NCI-H187 (cell line): ENCODE results near the gene SORCS2.

ENCODE experiments used
- DNase-seq, 2 experiments: peaks; one replicate each; lab custom pipeline; 2025; lab: John Stamatoyannopoulos, UW

SORCS2 gene

DNA sequence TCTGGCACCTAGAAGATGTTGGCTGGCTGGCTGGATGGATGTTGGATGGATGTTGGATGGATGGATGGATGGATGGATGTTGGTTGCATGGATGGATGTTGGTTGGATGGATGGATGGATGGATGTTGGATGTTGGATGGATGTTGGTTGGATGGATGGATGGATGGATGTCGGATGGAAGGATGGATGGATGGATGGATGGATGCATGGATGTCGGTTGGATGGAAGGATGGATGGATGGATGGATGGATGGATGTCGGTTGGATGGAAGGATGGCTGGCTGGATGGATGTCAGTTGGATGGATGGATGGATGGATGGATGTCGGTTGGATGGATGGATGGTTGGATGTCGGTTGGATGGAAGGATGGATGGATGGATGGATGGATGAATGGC is 145.7 kb downstream of the SORCS2 start:
- DNase-seq: no peak

DNA sequence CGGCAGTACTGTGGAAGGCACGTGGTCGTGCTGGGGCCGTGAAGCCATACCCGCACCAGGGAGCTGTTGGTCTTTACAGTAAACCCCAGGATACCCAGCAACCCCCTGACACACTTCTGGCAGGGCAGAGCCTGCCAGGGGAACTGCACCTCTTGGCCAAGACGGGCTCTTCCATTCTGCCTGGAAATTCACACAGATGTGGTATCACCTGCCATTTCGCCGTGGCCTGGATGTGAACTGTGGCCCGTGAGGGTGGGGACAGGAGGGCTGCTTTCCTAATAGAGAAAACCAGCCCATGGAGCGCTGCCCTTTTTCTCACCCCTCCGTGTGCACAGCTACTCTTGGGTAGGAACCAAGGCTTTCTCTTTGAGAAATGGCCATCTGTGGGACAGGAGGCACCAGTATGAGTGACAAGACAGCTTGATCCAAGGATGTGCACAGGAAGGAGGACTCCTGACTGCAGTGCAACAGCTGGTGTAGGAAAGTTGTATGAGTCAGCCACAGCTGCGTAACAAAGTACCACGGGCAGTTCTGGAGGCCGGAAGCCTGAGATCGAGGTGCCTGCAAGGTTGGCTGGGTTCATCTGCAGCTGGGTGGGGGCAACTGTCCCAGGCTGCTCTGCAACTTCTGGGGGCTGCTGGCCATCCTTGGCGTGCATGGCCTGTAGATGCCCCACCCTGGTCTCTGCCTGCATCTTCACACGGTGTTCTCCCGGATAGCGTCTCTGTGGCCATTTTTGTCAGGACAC is 146.7 kb downstream of the SORCS2 start:
- DNase-seq: no peak

DNA sequence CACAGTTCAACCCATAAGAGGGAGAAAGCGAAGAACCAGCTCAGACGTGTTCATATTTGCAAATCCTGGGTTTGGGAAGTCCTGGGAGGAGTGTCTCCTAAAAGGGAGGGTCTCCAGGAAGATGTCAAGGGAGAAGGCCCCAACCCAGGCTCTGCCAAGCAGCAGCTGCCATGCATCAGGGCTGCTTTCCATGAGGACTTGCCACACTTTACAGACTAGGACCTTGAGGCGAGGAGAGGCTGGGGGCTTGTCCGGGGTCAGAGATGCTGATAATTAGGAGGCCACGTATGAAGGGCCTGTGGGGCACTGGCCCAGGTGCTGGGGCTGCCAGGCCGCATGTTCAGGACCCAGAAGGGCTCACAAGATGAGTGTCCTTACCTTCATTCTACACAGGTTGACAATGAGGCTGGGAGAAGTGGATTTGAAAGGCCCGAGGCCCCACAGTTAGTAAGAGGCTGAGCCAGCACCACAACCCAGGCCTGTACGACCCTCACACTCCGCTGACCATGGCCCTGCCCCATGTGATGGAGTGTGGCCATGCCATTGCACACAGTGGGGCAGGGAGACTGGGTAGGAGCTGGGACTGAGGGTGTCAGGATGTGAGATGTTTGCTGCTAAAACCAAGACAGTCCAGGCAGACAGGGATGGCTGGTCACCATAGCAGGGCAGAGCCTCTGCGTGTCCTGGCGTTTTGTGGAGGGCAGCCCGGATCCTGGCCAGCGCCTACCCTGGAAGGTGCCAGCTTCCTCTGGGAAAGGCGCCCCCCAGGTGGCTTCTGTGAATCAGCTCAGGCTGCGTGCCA is 147.6 kb downstream of the SORCS2 start:
- DNase-seq: no peak

DNA sequence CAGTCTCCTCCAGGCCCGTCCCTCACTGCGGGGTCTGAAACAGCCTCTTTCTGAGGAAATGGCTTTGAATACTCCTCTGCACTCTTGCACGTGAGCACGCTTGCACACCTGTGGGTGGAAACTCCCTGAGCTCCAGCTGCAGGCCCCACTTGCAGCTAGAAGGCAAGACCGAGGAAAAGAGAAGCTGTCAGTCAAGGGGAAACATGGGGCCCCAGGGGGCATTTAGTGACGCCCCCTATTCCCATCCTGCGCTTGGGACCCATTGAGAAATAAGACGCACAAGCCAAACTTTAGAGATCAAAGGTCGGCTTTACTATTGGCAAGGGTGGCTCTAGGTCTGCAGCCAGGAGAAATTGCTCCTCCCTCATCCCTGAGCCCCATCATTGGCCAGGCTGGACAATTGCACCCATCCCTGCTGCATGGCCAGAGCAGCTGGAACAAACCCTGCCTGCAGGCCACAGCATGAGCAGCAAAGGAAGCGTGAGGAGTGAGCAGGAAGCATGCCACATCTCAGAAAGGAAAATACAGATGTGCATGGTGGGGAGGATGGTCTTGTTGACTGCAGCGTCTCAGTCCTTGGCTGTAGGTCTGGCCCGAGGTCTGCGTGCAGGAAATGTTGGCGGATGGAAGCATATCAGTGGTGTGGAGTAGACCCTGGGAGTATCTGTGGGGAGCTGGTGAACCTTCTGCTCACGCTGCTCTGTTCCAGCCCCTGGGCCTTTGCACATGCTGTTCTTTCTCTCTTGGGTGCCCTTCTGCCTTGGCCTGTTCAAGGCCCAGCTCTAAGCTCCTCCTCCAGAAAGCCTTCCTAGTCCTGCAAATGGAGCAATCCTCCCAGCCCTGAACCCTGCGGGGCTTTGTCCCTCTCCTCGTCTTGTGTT is 148.5 kb downstream of the SORCS2 start:
- no peak for DNase-seq

DNA sequence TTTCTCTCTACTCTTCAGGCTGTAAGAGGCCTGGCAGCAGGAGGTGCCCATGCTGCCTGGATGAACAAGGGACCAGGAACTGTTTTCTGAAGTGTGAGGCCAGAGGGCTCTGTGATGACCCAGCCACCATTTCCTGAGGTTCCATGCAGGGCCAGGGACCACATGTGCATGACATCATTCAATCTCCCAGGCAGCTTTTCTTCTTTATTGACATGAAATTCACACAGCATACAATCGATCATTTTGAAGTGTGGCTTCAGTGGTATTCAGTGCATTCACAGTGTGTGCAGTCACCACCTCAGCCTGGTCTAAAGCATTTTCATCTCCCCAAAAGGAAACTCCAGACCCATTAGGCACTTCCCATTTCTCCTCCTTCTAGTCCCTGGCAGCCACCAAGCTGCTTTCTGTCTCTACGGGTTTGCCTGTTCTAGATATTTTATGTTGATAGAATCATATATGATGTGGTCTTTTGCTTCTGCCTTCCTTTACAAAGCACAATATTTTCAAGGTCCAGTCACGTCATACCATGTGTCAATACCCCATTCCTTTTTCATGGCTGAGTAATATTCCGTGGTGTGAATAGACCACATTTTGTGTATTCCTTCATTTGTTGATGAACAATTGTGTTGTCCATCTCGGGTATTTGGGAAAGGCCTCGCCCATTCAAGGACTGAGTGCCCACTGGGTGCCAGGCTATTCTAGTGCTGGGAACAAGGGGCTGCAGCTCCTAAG is 149.3 kb downstream of the SORCS2 start:
- no peak for DNase-seq

DNA sequence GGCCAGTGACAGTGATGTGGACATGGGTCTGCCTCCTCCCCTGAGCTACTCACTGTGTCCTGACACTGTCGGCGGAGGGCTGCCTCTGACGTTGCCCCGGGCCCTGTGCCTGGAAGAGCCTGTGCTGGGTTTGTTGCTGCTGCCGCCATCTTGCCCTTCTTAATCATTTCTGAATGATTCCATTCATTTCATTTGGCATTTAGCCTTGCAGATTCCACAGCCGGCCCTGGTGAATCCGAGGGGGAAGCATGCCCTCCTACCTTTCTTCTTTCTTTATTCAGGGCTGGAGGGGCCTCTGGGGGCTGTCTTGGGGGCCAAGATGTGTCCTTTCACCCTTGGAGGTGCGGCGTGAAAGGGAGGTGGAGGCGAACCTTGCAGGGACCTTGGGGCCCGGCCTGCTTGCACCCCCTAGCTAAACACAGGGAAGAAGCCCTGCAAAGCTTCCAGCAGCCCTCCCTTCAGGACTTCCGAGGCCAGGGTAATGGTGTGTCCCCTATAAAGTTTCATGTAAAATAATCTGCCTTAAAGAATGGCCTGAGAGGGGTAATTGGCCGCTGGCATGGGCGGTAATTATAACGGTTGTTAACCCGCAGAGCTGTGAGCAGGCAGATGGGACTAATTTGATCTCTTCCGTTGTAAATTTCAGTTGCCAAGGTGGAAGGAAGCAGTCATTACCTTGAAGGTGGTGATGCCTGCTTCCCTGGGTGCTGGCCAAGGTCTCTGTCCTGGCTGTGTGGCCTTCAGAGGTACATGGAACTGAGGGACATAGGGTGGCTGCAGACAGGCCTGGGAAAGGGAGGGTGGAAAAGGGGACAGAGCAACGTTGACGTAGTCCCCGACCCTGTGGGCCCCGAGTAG is 150.1 kb downstream of the SORCS2 start:
- no peak for DNase-seq

DNA sequence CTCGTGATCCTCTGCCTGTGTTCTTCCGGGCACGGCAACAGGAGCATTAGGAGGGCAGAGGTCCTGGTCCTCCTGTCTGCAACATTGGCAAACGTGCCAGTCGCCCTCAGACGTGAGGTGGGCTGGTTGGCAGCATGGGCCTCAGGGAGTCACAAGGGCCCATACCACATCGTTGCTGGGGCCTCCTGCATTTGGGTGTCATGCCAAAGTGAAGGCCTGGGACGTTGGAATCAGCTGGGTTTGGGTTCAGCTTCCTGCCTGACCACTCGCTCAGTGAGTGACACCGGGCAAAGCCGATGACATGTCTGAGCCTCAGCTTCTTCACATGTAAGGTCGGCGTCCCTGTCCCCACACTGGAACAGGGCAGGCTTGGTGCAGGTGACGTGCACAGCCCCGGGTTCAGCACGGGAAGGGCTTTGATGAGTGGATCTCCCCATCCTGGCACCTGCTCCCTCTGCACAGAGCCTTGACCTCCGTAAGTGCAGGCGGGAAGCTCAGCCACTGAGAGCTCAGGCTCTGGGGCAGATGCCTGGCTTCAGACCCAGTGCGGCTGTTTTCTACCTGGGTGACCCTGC is 150.8 kb downstream of the SORCS2 start:
- no peak for DNase-seq

DNA sequence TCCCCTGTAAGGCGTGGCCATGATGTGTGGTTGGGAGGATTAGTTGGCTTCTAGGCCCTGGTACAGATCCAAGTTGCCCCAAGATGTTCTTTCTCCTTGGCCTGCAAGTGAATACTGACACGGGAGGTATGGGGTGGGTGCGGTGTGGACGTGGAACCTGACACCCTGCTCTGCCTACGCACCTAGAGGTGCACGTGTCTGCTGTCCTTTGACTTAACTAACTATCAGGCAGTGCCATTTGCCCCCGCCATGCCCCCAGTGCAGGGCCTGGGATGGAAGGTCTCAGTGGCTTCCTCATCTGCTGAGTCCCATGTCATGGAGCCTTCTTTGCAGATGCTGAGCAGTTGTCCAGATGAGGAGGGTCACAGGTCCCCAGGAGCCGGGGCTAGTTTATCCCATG is 151.6 kb downstream of the SORCS2 start:
- no peak for DNase-seq

DNA sequence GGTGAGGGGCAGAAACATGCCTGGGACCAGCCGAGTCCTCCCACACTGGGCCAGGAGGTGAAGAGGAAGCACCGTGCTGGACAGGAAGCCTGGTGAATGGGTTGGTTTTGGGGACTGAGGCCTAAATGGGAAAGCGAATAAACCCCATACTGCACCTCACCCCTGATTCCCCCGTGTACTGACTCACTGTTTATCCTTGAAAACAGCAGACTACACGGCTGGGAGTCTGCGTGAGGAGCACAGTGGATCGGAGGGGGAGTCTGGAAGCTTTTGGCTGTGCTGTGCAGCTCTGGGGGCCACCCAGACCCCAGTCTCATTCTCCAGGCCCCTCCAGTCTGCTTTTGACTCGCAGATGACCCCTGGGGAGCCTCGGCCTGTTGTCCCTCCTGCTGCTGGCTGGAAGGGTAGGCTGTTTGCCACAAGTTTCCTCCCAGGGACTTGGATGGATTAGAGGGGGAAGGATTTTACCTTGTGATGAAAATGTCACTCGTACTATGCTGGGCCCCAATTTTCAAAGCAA is 152.4 kb downstream of the SORCS2 start:
- no peak for DNase-seq

DNA sequence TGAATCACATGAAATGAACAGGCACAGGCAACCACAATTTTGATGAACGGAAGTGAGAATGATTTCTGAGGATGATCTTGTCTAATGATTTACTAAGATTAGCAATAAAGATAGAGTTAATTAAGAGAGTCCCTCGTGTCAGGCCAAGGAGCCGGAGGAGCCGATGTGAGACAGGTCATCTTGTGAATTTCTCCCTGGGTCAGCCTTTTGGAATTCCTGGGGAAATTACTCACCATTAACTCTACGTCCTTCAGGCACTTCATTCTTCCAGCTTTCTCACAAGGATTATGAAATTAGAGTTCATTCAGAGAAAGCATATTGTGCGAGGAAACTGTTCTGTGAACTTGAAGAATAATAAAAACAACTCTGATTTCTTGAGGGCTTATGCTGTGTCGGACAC is 155.6 kb downstream of the SORCS2 start:
- DNase-seq: no peak

DNA sequence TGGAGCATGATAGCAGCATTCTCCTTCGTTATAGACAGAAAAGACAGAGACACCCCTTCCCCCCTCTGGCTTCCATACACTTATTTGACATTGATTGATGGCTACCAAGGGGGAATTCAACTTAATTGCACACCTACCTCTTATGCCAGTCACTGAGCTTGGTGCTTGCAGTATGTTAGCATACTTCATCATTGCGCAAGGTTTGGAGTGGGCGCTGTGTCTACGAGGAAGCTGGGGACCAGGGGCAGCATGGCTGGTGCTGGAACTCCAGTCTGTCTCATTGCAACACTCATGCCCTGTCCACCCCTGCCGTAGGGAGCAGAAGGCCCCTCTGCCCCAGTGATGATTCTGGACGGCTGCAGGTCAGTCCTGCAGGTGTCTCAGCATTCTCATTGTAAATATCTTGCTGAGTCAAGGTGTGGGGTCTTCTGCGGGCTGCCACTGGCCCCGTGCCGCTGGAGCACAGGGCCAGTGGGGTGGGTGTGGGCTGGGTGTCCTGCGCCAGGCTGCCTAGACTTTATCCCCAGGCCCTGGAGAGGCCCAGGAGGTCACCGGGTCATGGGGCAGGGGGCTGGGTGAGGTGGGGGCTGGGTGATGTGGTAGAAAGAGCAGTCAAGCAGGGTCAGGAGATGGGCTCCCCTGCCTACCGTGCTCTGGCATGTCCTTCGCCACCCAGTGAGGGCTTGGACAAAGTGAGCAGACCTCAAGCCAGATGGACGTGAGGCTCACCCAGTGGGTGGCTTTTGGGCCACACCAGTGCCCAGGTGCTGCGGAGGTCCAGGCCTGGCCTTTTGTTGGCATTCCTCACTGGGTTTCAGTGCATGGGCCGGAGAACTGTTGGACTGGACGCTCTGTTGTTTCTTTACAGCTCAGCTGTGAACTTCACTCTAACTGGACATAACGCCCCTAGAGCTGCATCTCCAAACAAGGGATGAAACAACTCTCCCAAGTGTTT is 156.9 kb downstream of the SORCS2 start:
- peak in 1 of 2 experiments; percentile 13 for DNase-seq

DNA sequence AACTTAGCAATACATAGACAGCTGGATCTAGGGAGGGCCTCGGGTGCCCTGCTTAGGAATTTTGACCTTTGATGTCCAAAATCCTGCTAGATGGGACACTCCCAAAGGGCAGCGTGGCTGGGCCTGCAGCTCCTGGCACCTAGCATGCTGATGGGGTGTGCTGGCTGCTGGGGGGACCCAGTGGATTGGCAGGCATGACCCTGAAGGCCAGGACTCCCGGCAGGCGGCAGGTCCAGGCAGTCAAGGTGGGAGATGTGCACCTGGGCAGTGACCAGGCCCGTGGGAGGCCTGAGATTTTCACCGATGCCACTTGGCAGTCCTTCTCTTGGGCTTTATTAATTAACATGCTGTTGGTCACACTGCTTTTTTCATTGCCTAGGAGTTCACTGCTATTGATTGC is 158.1 kb downstream of the SORCS2 start:
- no peak for DNase-seq

DNA sequence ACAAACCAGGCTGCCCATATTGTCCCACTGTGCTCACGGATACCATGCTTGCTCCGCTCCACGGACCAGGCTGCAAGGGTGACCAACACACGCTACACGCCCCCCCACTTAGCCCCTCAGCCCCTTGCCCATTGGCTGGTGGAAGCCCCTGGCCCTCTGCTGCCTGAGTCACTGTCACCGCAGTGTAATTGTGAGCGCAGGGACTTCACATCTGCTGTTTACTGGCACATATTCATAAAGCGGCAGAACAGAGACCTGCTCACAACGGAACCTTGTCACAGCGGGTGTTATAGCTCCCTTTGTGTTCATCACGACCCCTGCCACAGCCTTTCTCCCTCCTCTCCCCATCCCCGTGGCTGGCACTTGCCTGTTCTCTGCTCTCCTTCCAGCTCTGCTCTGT is 158.7 kb downstream of the SORCS2 start:
- no peak for DNase-seq

DNA sequence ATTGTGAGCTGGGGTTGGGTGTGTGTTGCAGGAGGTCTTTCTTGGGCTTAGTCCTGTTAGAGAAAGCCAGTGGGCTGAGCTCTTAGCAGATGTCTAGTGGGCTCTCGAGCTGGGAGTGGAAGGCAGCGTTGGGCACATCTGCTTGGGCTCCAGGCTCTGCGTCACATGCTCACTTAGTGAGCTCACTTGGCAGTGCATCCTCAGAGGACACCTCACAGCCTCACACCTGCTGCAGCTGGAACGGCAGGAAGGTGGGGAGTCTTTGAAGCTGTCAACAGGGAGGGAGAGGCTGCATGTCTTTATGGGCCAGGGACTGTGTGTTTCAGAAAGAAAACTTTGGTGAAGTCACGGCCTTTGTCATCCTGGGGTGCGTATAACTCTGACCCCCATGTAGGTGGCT is 160.1 kb downstream of the SORCS2 start:
- peak in 1 of 2 experiments; percentile 82 for DNase-seq

DNA sequence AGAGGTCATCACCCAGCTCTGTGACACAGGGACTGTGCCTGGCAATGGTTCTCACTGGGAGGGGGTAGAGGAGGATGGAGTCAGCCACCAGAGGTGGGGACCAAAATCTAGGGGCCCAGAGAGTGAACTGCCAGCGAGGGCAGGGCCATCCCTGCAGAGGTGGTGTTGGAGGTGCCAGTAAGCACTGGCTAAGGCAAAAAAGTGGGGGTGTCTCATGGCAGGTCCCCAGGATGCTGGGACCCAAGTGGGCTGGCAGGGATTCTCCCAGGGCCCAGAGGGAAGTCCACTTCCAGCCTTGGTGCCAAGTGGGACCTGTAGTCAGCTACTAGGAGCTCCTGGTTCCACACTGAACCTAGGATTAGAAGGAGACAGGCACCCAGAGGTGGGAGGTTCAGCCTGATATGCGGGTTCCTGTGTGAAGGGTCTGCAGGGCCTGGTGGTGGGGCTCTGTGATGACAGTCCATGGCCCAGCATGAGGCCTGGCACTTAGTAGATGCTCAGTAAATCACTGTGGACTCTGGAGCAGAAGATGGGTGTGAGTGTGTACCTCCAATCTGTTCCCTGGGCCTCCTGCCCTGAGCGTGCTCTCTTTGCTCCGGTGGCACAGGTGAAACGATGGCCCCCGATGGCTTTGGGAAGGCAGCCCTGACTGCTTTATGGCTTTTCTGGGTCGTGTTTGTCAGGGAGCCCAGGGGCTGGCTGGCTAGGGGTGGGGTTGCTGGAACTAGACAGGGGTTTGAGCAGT is 160.9 kb downstream of the SORCS2 start:
- no peak for DNase-seq

DNA sequence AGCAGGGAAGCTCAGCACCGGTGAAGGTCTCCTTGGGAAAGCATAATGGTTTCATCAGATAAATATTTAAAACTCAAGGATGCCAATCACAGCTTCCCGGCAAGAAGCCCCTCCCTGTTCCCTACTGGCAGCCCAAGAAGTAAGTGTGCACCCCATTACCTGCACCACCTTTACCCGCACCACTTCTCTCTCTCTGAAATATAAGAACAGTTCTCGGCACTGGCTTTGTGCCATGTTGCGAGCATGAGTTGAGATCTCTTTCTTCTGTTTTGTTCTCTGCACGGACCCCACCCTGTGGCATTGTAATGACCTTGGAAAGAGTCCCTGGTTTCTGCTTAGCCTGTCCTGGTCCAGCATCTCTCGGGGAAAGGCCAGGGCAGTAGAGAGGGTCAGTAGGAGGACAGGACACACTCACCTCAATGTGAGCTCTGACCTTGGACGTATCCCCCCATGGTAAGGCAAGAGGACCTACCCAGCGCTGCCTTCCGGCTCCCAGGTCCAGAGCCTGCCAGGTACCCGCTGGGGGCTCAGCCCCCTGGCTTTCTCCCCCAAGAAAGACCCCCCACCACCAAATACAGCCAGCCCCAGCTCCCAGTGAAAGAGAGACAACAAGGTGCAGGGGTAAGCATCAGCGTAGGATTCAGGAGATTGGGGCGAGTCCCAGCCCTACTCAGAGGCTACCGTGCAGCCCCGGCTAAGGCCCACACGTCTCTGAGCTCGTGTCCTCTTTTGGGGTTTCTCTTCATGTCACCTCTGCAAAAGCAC is 161.7 kb downstream of the SORCS2 start:
- DNase-seq: no peak

DNA sequence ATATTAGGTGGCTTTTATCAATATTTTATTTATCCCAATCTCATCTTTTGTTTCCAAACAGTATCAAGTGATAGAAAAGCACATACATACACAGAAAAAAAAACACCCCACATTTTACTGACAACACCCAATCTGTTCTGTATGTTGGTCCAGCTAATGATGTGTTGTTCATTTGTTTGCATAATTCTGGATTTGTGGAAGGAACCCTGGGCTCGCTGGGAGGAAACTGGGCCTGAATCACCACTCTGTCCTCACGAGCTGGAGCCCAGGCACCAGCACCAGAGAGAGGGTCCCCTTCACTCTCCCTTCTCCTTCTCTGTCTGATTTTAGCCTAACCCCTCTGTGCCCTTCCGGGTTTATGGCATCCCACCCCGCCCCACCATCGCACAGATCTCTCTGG is 162.6 kb downstream of the SORCS2 start:
- no peak for DNase-seq

DNA sequence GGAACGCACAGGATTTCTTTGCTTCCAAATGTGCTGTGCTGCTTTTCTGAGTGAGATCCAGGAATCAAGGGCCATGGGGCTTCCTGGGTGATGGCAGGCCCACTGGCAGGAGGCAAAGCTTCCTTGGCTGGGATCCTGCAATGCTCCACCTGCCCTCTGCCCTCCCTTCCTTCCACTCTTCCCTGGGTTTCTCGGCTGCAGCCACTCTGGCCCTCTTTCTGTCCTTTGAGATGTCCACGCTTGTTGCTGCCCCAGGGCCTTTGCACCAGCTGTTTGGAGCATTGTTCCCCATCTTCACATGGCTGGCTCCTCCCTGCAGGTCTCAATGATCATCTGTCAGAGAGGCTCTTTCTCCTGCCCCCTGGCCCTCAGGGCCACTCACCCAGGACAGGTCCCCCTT is 163.5 kb downstream of the SORCS2 start:
- DNase-seq: no peak
